ENCODE measurements around the gene GDE1.

DNA sequence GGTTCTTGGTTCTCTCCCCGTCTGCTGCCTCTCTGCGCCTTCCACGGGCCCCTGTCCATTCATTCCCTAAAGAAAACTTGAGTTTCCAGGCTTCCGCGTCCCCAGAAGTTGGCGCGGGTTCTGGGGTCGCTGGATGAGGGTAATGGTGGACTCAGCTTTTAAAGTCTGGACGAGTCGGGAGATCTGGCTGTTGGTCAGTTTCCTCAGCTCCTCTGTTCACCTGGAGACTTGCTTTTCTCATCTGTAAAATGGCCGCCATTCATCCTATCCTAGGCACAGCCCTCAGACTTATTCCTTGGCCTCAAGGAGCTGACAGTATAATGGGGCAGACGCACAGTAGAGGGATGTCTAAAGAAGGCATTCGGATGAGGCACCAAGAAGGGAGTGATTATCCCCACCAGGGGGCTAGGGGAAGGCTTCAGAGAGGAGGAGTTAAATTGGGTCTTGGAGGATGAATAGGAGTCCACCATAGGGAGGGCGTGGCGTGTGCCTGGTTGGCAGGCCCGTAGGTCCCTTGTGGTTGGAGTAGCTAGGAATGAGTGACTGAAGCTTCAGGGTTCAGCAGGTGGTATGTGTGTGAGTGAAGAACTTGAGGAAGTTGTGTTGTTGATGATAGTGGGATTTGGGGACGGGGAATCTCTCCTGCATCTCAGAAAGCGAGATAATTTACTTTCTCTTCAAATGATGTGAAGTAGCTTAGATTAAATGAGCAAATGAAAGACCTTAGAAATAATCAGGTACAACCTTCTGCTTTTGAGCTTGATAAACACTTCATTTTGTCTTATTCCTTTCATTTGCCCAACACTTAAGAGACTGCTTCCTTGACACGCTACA, 34.3 kb upstream of the GDE1 start:
- TF ChIP-seq, protein P1, sequence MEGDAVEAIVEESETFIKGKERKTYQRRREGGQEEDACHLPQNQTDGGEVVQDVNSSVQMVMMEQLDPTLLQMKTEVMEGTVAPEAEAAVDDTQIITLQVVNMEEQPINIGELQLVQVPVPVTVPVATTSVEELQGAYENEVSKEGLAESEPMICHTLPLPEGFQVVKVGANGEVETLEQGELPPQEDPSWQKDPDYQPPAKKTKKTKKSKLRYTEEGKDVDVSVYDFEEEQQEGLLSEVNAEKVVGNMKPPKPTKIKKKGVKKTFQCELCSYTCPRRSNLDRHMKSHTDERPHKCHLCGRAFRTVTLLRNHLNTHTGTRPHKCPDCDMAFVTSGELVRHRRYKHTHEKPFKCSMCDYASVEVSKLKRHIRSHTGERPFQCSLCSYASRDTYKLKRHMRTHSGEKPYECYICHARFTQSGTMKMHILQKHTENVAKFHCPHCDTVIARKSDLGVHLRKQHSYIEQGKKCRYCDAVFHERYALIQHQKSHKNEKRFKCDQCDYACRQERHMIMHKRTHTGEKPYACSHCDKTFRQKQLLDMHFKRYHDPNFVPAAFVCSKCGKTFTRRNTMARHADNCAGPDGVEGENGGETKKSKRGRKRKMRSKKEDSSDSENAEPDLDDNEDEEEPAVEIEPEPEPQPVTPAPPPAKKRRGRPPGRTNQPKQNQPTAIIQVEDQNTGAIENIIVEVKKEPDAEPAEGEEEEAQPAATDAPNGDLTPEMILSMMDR (IDR thresholded peaks at IDR 0.05): no peak
- no peak for TF ChIP-seq POLR2A (IDR thresholded peaks at IDR 0.05)
